Lung (tissue), 12 donors: ENCODE results near the gene PSMB11. TPM values are rescaled to one million over a fixed set of nuclear protein-coding genes. Genes with fewer than 3 reads are reported as not detected.

ENCODE experiments used
- ATAC-seq: fragments of 200-7000 bp; cut with Tn5 transposase; one replicate; pipeline ENCODE4 v1.9.1; 2020; ENCODE audit warnings: moderate number of reproducible peaks; ENCODE audit not compliant: insufficient read depth, low FRiP score
- DNase-seq, 3 donors: peaks; one replicate each; pipeline ENCODE4 v3.0.0-alpha.2; 2013 to 2017
- H3K27ac ChIP-seq, 2 donors: one replicate each; pipeline ENCODE4 v1.5.1; 2013; ENCODE audit warnings: mild to moderate bottlenecking in 2 of 2, moderate library complexity in 2 of 2, control low read depth in 1 of 2, inconsistent platforms in 1 of 2, low read depth in 1 of 2, low read length in 1 of 2
- H3K27me3 ChIP-seq, 3 donors: one replicate each; pipeline ENCODE4 v1.5.1; 2013; ENCODE audit warnings: low read length in 2 of 3; ENCODE audit not compliant: control insufficient read depth in 3 of 3, insufficient read depth in 3 of 3
- H3K36me3 ChIP-seq, 4 donors: one replicate each; pipeline ENCODE4 v1.5.1; 2013; ENCODE audit warnings: low read length in 4 of 4, mild to moderate bottlenecking in 1 of 4, moderate library complexity in 1 of 4; ENCODE audit not compliant: control insufficient read depth in 4 of 4, insufficient read depth in 4 of 4
- H3K4me1 ChIP-seq, 5 donors: one replicate each; pipeline ENCODE4 v1.5.1; 2013; ENCODE audit warnings: low read length in 5 of 5, mild to moderate bottlenecking in 2 of 5, moderate library complexity in 1 of 5; ENCODE audit not compliant: control insufficient read depth in 5 of 5, insufficient read depth in 5 of 5
- H3K4me3 ChIP-seq: one replicate; pipeline ENCODE4 v1.5.1; 2013; ENCODE audit warnings: mild to moderate bottlenecking, control low read depth, moderate library complexity
- H3K9ac ChIP-seq, 2 donors: one replicate each; pipeline ENCODE4 v1.5.1; 2013; ENCODE audit warnings: low read length in 2 of 2, control low read depth in 1 of 2; ENCODE audit not compliant: insufficient read depth in 1 of 2
- H3K9me3 ChIP-seq, 4 donors: one replicate each; pipeline ENCODE4 v1.5.1; 2013; ENCODE audit warnings: low read length in 3 of 4, mild to moderate bottlenecking in 1 of 4, moderate library complexity in 1 of 4; ENCODE audit not compliant: control insufficient read depth in 4 of 4, insufficient read depth in 3 of 4
- WGBS, 2 donors: extraction: QIAGEN DNeasy Blood & Tissue Kit; methylation state at CpG; one replicate each; pipeline ENCODE4 v1.1.7; 2013; 5-methylcytosine and 5-hydroxymethylcytosine counted together
- polyA plus RNA-seq, 2 donors: library from polyadenylated mRNA; stranded (reverse); fragments of 200-250 nt; gene quantifications; one replicate each; pipeline ENCODE4 v1.2.1, GENCODE V29; 2013
- total RNA-seq, 2 donors: library from RNA; depleted of rRNA in 1 of 2; stranded (reverse); fragments of >200 nt in 1 of 2; gene quantifications; one replicate each; pipeline ENCODE4 v1.2.1, GENCODE V29; 2014 to 2021
- TF ChIP-seq, protein P1 (sequence below): IDR thresholded peaks from 2 replicates; pipeline ENCODE4 v1.5.1; 2012; ENCODE audit warnings: mild to moderate bottlenecking; ENCODE audit errors: control extremely low read depth, extremely low read depth
- donor health status: control.
- donor health status: control.
- donor health status: Bipolar disorder and iron deficiency.
- donor health status: healthy.
- donor health status: DM: yes; HTN: yes; CAD: no.

The PSMB11 gene
- total and polyA plus RNA-seq, 4 donors, result not detected

GRCh38 chr14:23045419-23046357 is 3.7 kb downstream of the PSMB11 start:
- Histone ChIP-seq H3K4me3 (no peak overlapping the region), H3K9me3 (no peaks in the 10 kb centered on the region), H3K9ac (no peak overlapping the region), H3K27me3 (no peaks in the 10 kb centered on the region), H3K4me1 (peaks cover 0 to 15% (median 10%) of the 10 kb centered on the region in 5 donors), H3K27ac (peak overlapping the region; percentile 35 to 42), H3K36me3 (peaks cover 0 to 2% (median under 1%) of the 10 kb centered on the region in 4 donors)
- ATAC-seq, result no peak
- 76 to 81% methylated on average over 13 of the region's 13 CpGs for WGBS, 2 donors
- DNase-seq, result no peak
- TF ChIP-seq, protein P1, sequence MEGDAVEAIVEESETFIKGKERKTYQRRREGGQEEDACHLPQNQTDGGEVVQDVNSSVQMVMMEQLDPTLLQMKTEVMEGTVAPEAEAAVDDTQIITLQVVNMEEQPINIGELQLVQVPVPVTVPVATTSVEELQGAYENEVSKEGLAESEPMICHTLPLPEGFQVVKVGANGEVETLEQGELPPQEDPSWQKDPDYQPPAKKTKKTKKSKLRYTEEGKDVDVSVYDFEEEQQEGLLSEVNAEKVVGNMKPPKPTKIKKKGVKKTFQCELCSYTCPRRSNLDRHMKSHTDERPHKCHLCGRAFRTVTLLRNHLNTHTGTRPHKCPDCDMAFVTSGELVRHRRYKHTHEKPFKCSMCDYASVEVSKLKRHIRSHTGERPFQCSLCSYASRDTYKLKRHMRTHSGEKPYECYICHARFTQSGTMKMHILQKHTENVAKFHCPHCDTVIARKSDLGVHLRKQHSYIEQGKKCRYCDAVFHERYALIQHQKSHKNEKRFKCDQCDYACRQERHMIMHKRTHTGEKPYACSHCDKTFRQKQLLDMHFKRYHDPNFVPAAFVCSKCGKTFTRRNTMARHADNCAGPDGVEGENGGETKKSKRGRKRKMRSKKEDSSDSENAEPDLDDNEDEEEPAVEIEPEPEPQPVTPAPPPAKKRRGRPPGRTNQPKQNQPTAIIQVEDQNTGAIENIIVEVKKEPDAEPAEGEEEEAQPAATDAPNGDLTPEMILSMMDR, result no peak

DNA sequence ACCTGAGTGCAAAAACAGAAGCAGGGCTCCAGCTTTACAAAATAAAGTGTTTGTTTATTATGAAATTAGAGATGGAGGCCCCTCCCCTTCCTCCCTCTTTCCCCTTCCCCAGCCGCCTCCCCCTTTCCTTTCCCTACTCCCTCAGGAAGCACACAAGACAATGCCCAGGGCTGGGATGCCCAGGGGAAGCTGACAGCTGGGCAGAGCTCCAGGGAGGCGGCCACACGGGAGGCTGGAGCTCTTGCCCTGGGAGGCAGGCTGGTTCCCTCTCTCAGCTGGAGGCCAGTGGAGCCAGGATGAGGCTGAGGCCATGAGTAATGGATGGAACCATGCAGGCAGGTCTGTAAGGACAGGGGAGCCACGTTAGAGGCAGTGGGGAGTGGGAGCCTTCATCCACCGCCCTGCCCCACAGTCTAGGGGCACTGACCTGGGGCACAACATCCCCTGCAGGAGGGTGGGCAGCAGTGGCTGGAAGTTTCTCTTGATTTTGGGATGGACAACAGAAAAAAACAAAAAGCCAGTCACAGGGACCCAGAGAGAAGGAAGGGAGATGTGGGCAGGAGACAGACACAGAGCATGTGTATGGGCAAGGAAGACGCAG is 5.1 kb downstream of the PSMB11 start:
- TF ChIP-seq, protein P1, result no peak
- no peak overlapping the region for H3K9ac ChIP-seq
- 68 to 69% methylated on average over 6 of the region's 6 CpGs for WGBS, 2 donors
- H3K36me3 ChIP-seq, result peaks cover 0 to 6% (median under 1%) of the 10 kb centered on the region in 4 donors
- no peaks in the 10 kb centered on the region for H3K9me3 ChIP-seq
- no peak overlapping the region for H3K4me3 ChIP-seq
- DNase-seq (peak in 1 of 3 donors; percentile 64), ATAC-seq (no peak)
- no peaks in the 10 kb centered on the region for H3K27me3 ChIP-seq
- H3K27ac ChIP-seq, result peak overlapping the region; percentile 7 to 29
- H3K4me1 ChIP-seq, result peaks cover 0 to 15% (median 10%) of the 10 kb centered on the region in 5 donors

DNA sequence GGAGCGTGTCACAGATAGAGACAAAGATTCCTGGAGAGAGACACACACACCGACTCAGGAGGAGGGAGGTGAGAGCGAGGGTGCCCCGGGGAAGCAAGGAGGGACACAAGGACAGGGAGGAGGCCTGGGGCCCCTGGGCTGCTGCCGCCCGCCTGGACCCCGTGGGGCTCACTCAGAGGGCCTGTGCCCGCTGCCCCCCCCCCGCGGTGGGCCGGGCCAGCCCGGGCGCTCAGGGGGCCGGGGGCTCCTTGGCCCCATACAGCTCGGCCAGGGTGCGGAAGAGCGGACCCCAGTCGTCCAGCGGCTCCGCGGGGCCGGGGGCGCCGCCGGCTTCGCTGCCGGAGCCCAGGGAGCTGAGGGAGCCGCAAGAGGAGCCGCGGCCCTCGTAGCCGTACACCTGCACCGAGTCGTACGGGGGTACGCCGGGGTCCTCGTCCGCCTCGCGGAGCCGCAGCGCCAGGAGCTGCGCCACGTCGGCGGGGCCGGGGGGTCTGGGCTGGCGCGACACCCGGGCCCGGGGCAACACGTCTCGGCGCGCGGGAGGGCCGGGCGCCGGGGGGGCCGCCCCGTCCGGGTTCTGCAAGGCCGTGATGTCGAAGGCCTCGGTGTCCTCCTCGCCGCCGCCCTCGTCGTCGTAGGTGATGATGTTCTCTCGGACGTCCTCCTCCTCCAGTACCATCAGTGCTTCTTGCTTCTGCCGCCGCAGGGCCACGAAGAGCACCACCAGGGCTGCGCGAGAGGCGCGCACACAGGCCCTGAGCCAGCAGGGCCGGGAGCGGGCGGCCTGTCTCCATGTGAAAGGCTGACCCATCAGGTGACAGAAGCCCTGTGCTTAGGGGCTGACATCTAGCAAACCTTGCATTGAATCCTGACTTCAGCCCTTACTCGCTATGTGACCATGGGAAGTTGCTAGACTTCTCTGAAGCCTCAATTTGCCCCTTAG is 6.0 kb downstream of the PSMB11 start:
- no peak for DNase-seq
- H3K4me1 ChIP-seq, result peaks cover 0 to 15% (median 10%) of the 10 kb centered on the region in 5 donors
- H3K27ac ChIP-seq, result peak overlapping the region; percentile 29 to 51
- TF ChIP-seq, protein P1, result no peak
- peaks cover 0 to 6% (median under 1%) of the 10 kb centered on the region in 4 donors for H3K36me3 ChIP-seq
- no peak overlapping the region for H3K9ac ChIP-seq
- no peak overlapping the region for H3K4me3 ChIP-seq
- no peak for ATAC-seq
- H3K27me3 ChIP-seq, result no peaks in the 10 kb centered on the region
- H3K9me3 ChIP-seq, result no peaks in the 10 kb centered on the region
- 77 to 78% methylated on average over 79 to 85 of the region's 85 CpGs for WGBS, 2 donors
